ENCODE data around the gene CALD1. TPM values are rescaled to one million over a fixed set of nuclear protein-coding genes. Genes with fewer than 3 reads are reported as not detected.

The CALD1 gene
- total RNA-seq, 1 experiment from 2014 or later = 107 TPM

DNA sequence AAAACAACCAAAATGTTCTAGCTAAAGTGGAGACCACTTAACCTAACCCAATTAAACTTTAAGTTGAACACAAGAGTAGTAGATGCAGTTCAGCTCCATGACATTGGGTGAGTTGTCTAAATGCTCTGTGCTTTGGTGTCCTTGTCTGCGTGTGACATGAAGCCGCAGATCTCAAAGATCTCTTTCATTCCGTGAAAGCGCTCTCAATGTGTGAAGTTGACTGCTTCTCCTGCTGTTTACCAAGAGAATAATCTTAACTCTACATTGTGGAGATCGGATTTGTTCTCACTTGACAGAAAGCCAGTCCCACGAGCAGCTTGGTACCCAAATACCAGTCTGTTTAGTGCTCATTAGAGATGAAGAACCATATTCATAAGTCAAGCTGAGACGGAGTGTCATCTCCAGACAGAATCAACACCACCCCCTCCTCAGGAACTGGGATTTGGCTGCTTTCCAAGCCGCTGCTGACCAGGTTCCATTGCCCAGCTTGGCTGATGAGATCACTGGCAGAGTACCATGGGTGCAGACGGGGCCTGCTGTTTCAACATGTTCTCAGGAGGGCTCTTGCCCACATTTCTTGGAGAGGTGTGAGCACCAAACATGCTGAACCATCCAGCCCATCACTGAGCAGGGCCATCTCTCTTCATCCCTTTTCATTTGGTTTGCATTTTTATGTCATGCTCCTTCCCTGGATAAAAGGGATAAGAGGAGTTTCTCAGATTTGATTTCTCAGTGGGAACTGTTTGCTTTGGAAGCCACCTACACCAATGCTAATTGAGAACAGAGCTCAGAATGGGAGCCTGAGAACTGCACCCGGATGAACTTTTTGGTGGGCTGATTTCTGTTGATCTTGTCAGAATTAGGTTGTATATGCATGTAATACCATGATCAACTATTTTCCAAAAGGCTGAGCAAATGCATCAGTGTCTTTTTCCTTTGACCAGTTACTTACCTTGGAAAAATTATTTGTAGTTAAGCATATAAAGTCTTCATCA lies 111.1 kb downstream of the CALD1 start:
- Histone ChIP-seq H3K79me2 (ENCODE audit: insufficient read depth, low read length) (peaks cover 2% of the 10 kb centered on the region; the same call in 1 of the 2 replicates), H2BK12ac (ENCODE audit: insufficient read length, low read depth, low read length) (no peak overlapping the region), H2AK5ac (ENCODE audit: insufficient read length, low read length) (no peak overlapping the region), H4K5ac (ENCODE audit: insufficient read length, low read depth, low read length) (no peak overlapping the region), H3K18ac (ENCODE audit: insufficient read length, low read depth, low read length) (no peak overlapping the region), H3K23ac (ENCODE audit: insufficient read length, low read depth, low read length) (no peak overlapping the region), H3K4ac (ENCODE audit: low read depth, low read length) (no peak overlapping the region), H3K4me2 (ENCODE audit: insufficient read depth, insufficient read length, low read length) (peak overlapping the region; percentile 75), H4K20me1 (ENCODE audit: control insufficient read depth, insufficient read depth, insufficient read length) (no peaks in the 10 kb centered on the region), H3K27ac (ENCODE audit: insufficient read length, low read depth, low read length) (no peak overlapping the region), H2AFZ (ENCODE audit: low read length) (no peak overlapping the region), H3K27me3 (ENCODE audit: insufficient read depth, low read length) (no peaks in the 10 kb centered on the region), H3K4me1 (ENCODE audit: insufficient read depth, low read length) (peaks cover 10% of the 10 kb centered on the region), H3K23me2 (ENCODE audit: insufficient read length, low read depth, low read length, poor library complexity, severe bottlenecking) (peaks cover 10% of the 10 kb centered on the region), H4K91ac (ENCODE audit: insufficient read length, low read depth, low read length) (no peak overlapping the region), H3K79me1 (ENCODE audit: insufficient read depth, low read depth, low read length, poor library complexity, severe bottlenecking) (peaks cover 2% of the 10 kb centered on the region), H3T11ph (ENCODE audit: low read length) (no peak overlapping the region), H2BK120ac (ENCODE audit: low read depth, low read length, poor library complexity, severe bottlenecking) (no peak overlapping the region), H4K8ac (replicated peaks; ENCODE audit: insufficient read length, low read depth, low read length) (peak overlapping the region; percentile 60), H2BK20ac (ENCODE audit: low read depth, low read length, poor library complexity, severe bottlenecking) (no peak overlapping the region), H3K56ac (ENCODE audit: insufficient read length, low read depth, low read length) (no peak overlapping the region), H3K9ac (ENCODE audit: extremely low read depth, insufficient read length, low read length) (no peak overlapping the region), H3K14ac (ENCODE audit: insufficient read depth, low read length) (no peak overlapping the region), H2BK5ac (ENCODE audit: insufficient read length, low read length) (no peak overlapping the region), H3K9me3 (ENCODE audit: control insufficient read depth, low read depth, low read length) (no peaks in the 10 kb centered on the region), H2BK15ac (ENCODE audit: low read depth, low read length) (no peak overlapping the region)
- peaks cover 36 to 38% of the 10 kb centered on the region in 2 experiments for H3K4me1 Mint-ChIP-seq
- peaks cover 7 to 8% of the 10 kb centered on the region in 2 experiments for H3K9me3 Mint-ChIP-seq
- TF ChIP-seq, protein P1, sequence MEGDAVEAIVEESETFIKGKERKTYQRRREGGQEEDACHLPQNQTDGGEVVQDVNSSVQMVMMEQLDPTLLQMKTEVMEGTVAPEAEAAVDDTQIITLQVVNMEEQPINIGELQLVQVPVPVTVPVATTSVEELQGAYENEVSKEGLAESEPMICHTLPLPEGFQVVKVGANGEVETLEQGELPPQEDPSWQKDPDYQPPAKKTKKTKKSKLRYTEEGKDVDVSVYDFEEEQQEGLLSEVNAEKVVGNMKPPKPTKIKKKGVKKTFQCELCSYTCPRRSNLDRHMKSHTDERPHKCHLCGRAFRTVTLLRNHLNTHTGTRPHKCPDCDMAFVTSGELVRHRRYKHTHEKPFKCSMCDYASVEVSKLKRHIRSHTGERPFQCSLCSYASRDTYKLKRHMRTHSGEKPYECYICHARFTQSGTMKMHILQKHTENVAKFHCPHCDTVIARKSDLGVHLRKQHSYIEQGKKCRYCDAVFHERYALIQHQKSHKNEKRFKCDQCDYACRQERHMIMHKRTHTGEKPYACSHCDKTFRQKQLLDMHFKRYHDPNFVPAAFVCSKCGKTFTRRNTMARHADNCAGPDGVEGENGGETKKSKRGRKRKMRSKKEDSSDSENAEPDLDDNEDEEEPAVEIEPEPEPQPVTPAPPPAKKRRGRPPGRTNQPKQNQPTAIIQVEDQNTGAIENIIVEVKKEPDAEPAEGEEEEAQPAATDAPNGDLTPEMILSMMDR (conservative IDR thresholded peaks at IDR 0.05) = no peak
- no CpG with 5 or more reads among the region's 10 CpGs for WGBS (ENCODE audit: extremely low coverage, insufficient read length, low lambda C conversion rate)
- H3K27ac Mint-ChIP-seq = peak overlapping the region in 1 of 3 experiments; percentile 96; a peak in 2 of 7 replicates
- H3K36me3 Mint-ChIP-seq (ENCODE audit: insufficient read depth in 1 of 3, low read depth in 3 of 3) = peaks cover 12 to 14% (median 13%) of the 10 kb centered on the region in 3 experiments
- H3K4me3 Mint-ChIP-seq = peak overlapping the region; percentile 88 to 90
- H3K27me3 Mint-ChIP-seq (ENCODE audit: low read depth) = no peaks in the 10 kb centered on the region
- no peak for DNase-seq

Data from H9 (cell line).